Endothelial cell of umbilical vein (primary cell): ENCODE data around the gene RTN4. TPM values are rescaled to one million over a fixed set of nuclear protein-coding genes. Genes with fewer than 3 reads are reported as not detected.

ENCODE experiments used
- BruUV-seq: library from RNA; stranded (reverse); fragments of 400-500 nt; replicated peaks from 2 replicates; lab custom pipeline; 2021; lab: Mats Ljungman, UMichigan
- CTCF ChIA-PET: fragments of 300-600, 350-600 bp; sonication (Branson Sonifier 250); formaldehyde crosslinking; loops from one replicate; lab custom pipeline; 2021; ENCODE audit warnings: antibody characterized with exemption, inconsistent platforms; lab: Charles Lee
- POLR2A ChIA-PET: fragments of 300-600, 350-600 bp; sonication (Branson Sonifier 250); formaldehyde crosslinking; loops from one replicate; lab custom pipeline; 2021; ENCODE audit warnings: antibody characterized with exemption, inconsistent platforms; lab: Charles Lee
- DNase-seq: peaks from one replicate; pipeline ENCODE4 v3.0.0-alpha.2; 2011; ENCODE audit warnings: low read depth, low spot score
- FAIRE-seq: peaks from 2 replicates; lab custom pipeline; 2011; peaks lifted over from hg19 to GRCh38; lab: Jason Lieb, UNC
- H2AFZ ChIP-seq: 2 replicates; pipeline ENCODE4 v1.6.0; 2012; ENCODE audit warnings: low read depth, low read length, control low read depth, inconsistent platforms
- H3K27ac ChIP-seq: 2 replicates; pipeline ENCODE4 v1.5.1; 2011; ENCODE audit warnings: low read depth, mild to moderate bottlenecking, control low read depth, low read length, moderate library complexity; ENCODE audit not compliant: insufficient read depth
- H3K27me3 ChIP-seq, 2 experiments: 2 replicates each; pipeline versions ENCODE4 v1.6.0 to v1.6.1; 2011; ENCODE audit warnings: low read length in 2 of 2, mixed read lengths in 1 of 2; ENCODE audit not compliant: control insufficient read depth in 2 of 2, insufficient read depth in 2 of 2
- H3K36me3 ChIP-seq, 2 experiments: 2 replicates in 1 of 2; 3 replicates in 1 of 2; pipeline ENCODE4 v1.5.1; 2011; ENCODE audit warnings: low read length in 2 of 2, mild to moderate bottlenecking in 1 of 2, moderate library complexity in 1 of 2; ENCODE audit not compliant: control insufficient read depth in 2 of 2, insufficient read depth in 2 of 2; ENCODE audit errors: extremely low read depth in 1 of 2
- H3K4me1 ChIP-seq: 3 replicates; pipeline ENCODE4 v1.5.1; 2011; ENCODE audit warnings: mild to moderate bottlenecking, low read length; ENCODE audit not compliant: control insufficient read depth, insufficient read depth; ENCODE audit errors: extremely low read depth
- H3K4me2 ChIP-seq: 2 replicates; pipeline ENCODE4 v1.6.1; 2011; ENCODE audit warnings: low read length, control low read depth, mixed read lengths; ENCODE audit not compliant: insufficient read depth
- H3K4me3 ChIP-seq, 3 experiments: fragments of 200-600 bp in 1 of 3; sonication (generic), shearing (Covaris generic) in 1 of 3; replicated peaks in 1 of 3; 2 replicates each; pipeline ENCODE4 v1.5.1; 2011 to 2016; ENCODE audit warnings: control low read depth in 3 of 3, low read length in 3 of 3, mild to moderate bottlenecking in 2 of 3, inconsistent platforms in 1 of 3, low read depth in 1 of 3, moderate library complexity in 1 of 3; ENCODE audit not compliant: insufficient read depth in 1 of 3
- H3K79me2 ChIP-seq: 2 replicates; pipeline ENCODE4 v1.6.0; 2012; ENCODE audit warnings: low read length, inconsistent platforms; ENCODE audit not compliant: control insufficient read depth, insufficient read depth
- H3K9ac ChIP-seq: replicated peaks from 2 replicates; pipeline ENCODE3; 2011; ENCODE audit warnings: low read length, control low read depth; ENCODE audit not compliant: insufficient read depth; ENCODE audit errors: extremely low read depth
- H3K9me1 ChIP-seq: replicated peaks from 3 replicates; pipeline ENCODE4 v1.6.0; 2011; ENCODE audit warnings: mild to moderate bottlenecking, low read length; ENCODE audit not compliant: control insufficient read depth, insufficient read depth; ENCODE audit errors: extremely low read depth
- H3K9me3 ChIP-seq: replicated peaks from 2 replicates; pipeline ENCODE4 v1.5.1; 2012; ENCODE audit warnings: low read length, inconsistent platforms; ENCODE audit not compliant: control insufficient read depth, insufficient read depth
- H4K20me1 ChIP-seq: replicated peaks from 2 replicates; pipeline ENCODE3; 2011; ENCODE audit warnings: mild to moderate bottlenecking, low read length; ENCODE audit not compliant: control insufficient read depth, insufficient read depth; ENCODE audit errors: extremely low read depth
- CTCF ChIP-seq, 2 donors: IDR thresholded peaks; 1 replicate in 1 of 2; 2 replicates in 1 of 2; pipeline ENCODE4 v1.5.1; 2011; ENCODE audit warnings: low read length in 2 of 2, mild to moderate bottlenecking in 2 of 2, moderate library complexity in 2 of 2, control low read depth in 1 of 2, inconsistent platforms in 1 of 2, low read depth in 1 of 2; ENCODE audit not compliant: insufficient read depth in 1 of 2; ENCODE audit errors: extremely low read depth in 1 of 2
- EZH2 ChIP-seq: IDR thresholded peaks from 2 replicates; pipeline ENCODE4 v1.6.1; 2012; ENCODE audit warnings: borderline replicate concordance, low read depth, mild to moderate bottlenecking, moderate library complexity, low read length, inconsistent platforms; ENCODE audit not compliant: severe bottlenecking
- MAX ChIP-seq: IDR thresholded peaks from 2 replicates; pipeline ENCODE4 v1.6.1; 2011; ENCODE audit not compliant: insufficient read depth, insufficient read length
- dilution Hi-C: fragments of 300-500 bp; cut with MboI; formaldehyde crosslinking; loops from one replicate; pipeline ENCODE4 v1.15.0; 2019; ENCODE audit warnings: low sequenced_read_pairs; ENCODE audit not compliant: extremely low pct_ligation_motif_present
- intact Hi-C: fragments of 100-400 bp; cut with micrococcal nuclease; formaldehyde crosslinking; loops from one replicate; pipeline ENCODE4 v1.10.0; 2022
- polyA plus RNA-seq, 4 experiments: library from polyadenylated mRNA; depleted of rRNA in 3 of 4; stranded (reverse) in 3 of 4; unstranded in 1 of 4; fragments of >200 nt; gene quantifications; 2 replicates each; pipeline versions ENCODE4 v1.2.1 to v1.2.3, GENCODE V29; 2011 to 2012; ENCODE audit warnings: missing spikeins in 1 of 4
- total RNA-seq: library from RNA; stranded (reverse); gene quantifications from 2 replicates; pipeline ENCODE4 v1.2.3, GENCODE V29; 2021

Gene RTN4
- total and polyA plus RNA-seq, 2 donors (not counting 3 experiments of a cell fraction or from before 2014, with no cell fraction given), result 253 to 486 TPM

- no peak overlapping the region for H3K9ac ChIP-seq
- H3K79me2 ChIP-seq, result no peaks in the 10 kb centered on the region
- H3K4me3 ChIP-seq, result no peak overlapping the region
- ChIA-PET POLR2A (no interaction called here), CTCF (interaction anchor here (1.3 to 1.7 kb wide), 2 partner anchors 10 to 104 kb away, joined by 5 to 9 read pairs; no protein-coding TSS in a partner anchor)
- intact Hi-C loops, result loop anchor here (1.0 kb wide), 1 partner anchor 104 kb away; no protein-coding TSS in a partner anchor
- no peaks in the 10 kb centered on the region for H4K20me1 ChIP-seq
- H3K9me1 ChIP-seq, result no peaks in the 10 kb centered on the region
- no peak overlapping the region for H2AFZ ChIP-seq
- DNase-seq, result no peak
- H3K27ac ChIP-seq, result no peak overlapping the region
- FAIRE-seq, result no peak
- H3K9me3 ChIP-seq, result no peaks in the 10 kb centered on the region
- dilution Hi-C loops, result no loop called here
- H3K4me2 ChIP-seq, result no peak overlapping the region
- no TSS peak for BruUV-seq
- no peaks in the 10 kb centered on the region for H3K4me1 ChIP-seq
- no peaks in the 10 kb centered on the region for H3K36me3 ChIP-seq
- no peaks in the 10 kb centered on the region for H3K27me3 ChIP-seq
- TF ChIP-seq CTCF (IDR thresholded peaks at IDR 0.05; ENCODE audit: extremely low read depth in 1 of 2, insufficient read depth in 1 of 2, low read depth in 1 of 2, low read length in 2 of 2) (peak in 1 of 2 donors; percentile 4), MAX (no peak)
Observed at GRCh38 chr2:55063713-55064323, 13.6 kb upstream of the RTN4 start.

GRCh38 chr2:55063226-55063625 is 13.0 kb upstream of the RTN4 start:
- no peak overlapping the region for H3K9ac ChIP-seq
- no peaks in the 10 kb centered on the region for H3K27me3 ChIP-seq
- no peaks in the 10 kb centered on the region for H4K20me1 ChIP-seq
- no peak for FAIRE-seq
- H3K79me2 ChIP-seq, result no peaks in the 10 kb centered on the region
- H3K36me3 ChIP-seq, result no peaks in the 10 kb centered on the region
- H3K4me1 ChIP-seq, result no peaks in the 10 kb centered on the region
- H3K4me3 ChIP-seq, result no peak overlapping the region
- CTCF ChIA-PET, result no interaction called here
- dilution Hi-C loops (no loop called here), intact Hi-C loops (loop anchor here (1.0 kb wide), 1 partner anchor 105 kb away; no protein-coding TSS in a partner anchor)
- TF ChIP-seq EZH2, result no peak
- H3K9me1 ChIP-seq, result no peaks in the 10 kb centered on the region
- H3K27ac ChIP-seq, result no peak overlapping the region
- no peak overlapping the region for H2AFZ ChIP-seq
- H3K9me3 ChIP-seq, result no peaks in the 10 kb centered on the region
- no peak overlapping the region for H3K4me2 ChIP-seq
- no peak for DNase-seq
- POLR2A ChIA-PET, result no interaction called here
- BruUV-seq, result no TSS peak
